ENCODE data around the gene SSPN. TPM values are rescaled to one million over a fixed set of nuclear protein-coding genes. Genes with fewer than 3 reads are reported as not detected.

Gene SSPN
- total RNA-seq, 3 donors from 2014 or later (not counting 1 experiment from before 2014, with no cell fraction given): 0.95 TPM; not detected in 2

GRCh38 chr12:26195641-26196420 lies 458 bp downstream of the SSPN start:
- Histone ChIP-seq H3K4me3 (ENCODE audit: low read length) (peak overlapping the region; percentile 31), H3K36me3 (ENCODE audit: control insufficient read depth, insufficient read depth, low read length) (no peaks in the 10 kb centered on the region), H3K9me3 (ENCODE audit: control insufficient read depth, insufficient read depth, low read length) (no peaks in the 10 kb centered on the region), H3K27ac (ENCODE audit: low read length) (no peak overlapping the region), H3K4me1 (ENCODE audit: control insufficient read depth, insufficient read depth, low read length) (peaks cover 4% of the 10 kb centered on the region), H3K27me3 (ENCODE audit: control insufficient read depth, insufficient read depth, low read length) (peaks cover 13% of the 10 kb centered on the region)
- Mint-ChIP-seq H3K4me1 (no peaks in the 10 kb centered on the region), H3K27me3 (ENCODE audit: low read depth in 2 of 2) (peaks cover 21 to 57% of the 10 kb centered on the region in 2 donors), H3K27ac (no peak overlapping the region), H3K9me3 (no peaks in the 10 kb centered on the region), H3K4me3 (peak overlapping the region; percentile 47), H3K36me3 (no peaks in the 10 kb centered on the region)
- 1% methylated on average over 43 of the region's 45 CpGs for WGBS (ENCODE audit: insufficient coverage)
- intact Hi-C loops (cut with micrococcal nuclease): no loop called here
- no peak for TF ChIP-seq CTCF (IDR thresholded peaks at IDR 0.05)
- ATAC-seq: no peak
- no peak for DNase-seq

- Histone ChIP-seq H3K4me3 (ENCODE audit: low read length) (no peak overlapping the region), H3K4me1 (ENCODE audit: control insufficient read depth, insufficient read depth, low read length) (peaks cover 4% of the 10 kb centered on the region), H3K36me3 (ENCODE audit: control insufficient read depth, insufficient read depth, low read length) (no peaks in the 10 kb centered on the region), H3K9me3 (ENCODE audit: control insufficient read depth, insufficient read depth, low read length) (no peaks in the 10 kb centered on the region), H3K27me3 (ENCODE audit: control insufficient read depth, insufficient read depth, low read length) (peaks cover 13% of the 10 kb centered on the region), H3K27ac (ENCODE audit: low read length) (no peak overlapping the region)
- no peak for DNase-seq
- Mint-ChIP-seq H3K27ac (no peak overlapping the region), H3K27me3 (ENCODE audit: low read depth in 2 of 2) (peaks cover 21 to 57% of the 10 kb centered on the region in 2 donors), H3K4me1 (no peaks in the 10 kb centered on the region), H3K9me3 (no peaks in the 10 kb centered on the region), H3K36me3 (no peaks in the 10 kb centered on the region), H3K4me3 (no peak overlapping the region)
- intact Hi-C loops (cut with micrococcal nuclease): no loop called here
- ATAC-seq: no peak
- TF ChIP-seq CTCF (IDR thresholded peaks at IDR 0.05): no peak
- WGBS (ENCODE audit: insufficient coverage): 87% methylated on average over 5 of the region's 5 CpGs
These were observed 996 bp downstream of the SSPN start for GRCh38 chr12:26196421-26196716.

GRCh38 chr12:26197832-26198231 lies 2.5 kb downstream of the SSPN start:
- H3K27me3 Mint-ChIP-seq (ENCODE audit: low read depth in 2 of 2): peaks cover 15 to 57% of the 10 kb centered on the region in 2 donors
- H3K27ac ChIP-seq (ENCODE audit: low read length): no peak overlapping the region
- 75% methylated on average over 3 of the region's 3 CpGs for WGBS (ENCODE audit: insufficient coverage)
- no peaks in the 10 kb centered on the region for H3K4me1 Mint-ChIP-seq
- H3K27ac Mint-ChIP-seq: no peak overlapping the region
- intact Hi-C loops (cut with micrococcal nuclease): no loop called here
- no peaks in the 10 kb centered on the region for H3K9me3 ChIP-seq (ENCODE audit: control insufficient read depth, insufficient read depth, low read length)
- H3K4me3 ChIP-seq (ENCODE audit: low read length): no peak overlapping the region
- ATAC-seq: no peak
- peaks cover 4% of the 10 kb centered on the region for H3K4me1 ChIP-seq (ENCODE audit: control insufficient read depth, insufficient read depth, low read length)
- H3K4me3 Mint-ChIP-seq: no peak overlapping the region
- H3K27me3 ChIP-seq (ENCODE audit: control insufficient read depth, insufficient read depth, low read length): peaks cover 13% of the 10 kb centered on the region
- no peaks in the 10 kb centered on the region for H3K36me3 ChIP-seq (ENCODE audit: control insufficient read depth, insufficient read depth, low read length)
- no peak for TF ChIP-seq CTCF (IDR thresholded peaks at IDR 0.05)
- no peak for DNase-seq
- no peaks in the 10 kb centered on the region for H3K36me3 Mint-ChIP-seq
- H3K9me3 Mint-ChIP-seq: no peaks in the 10 kb centered on the region

GRCh38 chr12:26198742-26199141 lies 3.4 kb downstream of the SSPN start:
- H3K36me3 ChIP-seq (ENCODE audit: control insufficient read depth, insufficient read depth, low read length): no peaks in the 10 kb centered on the region
- intact Hi-C loops (cut with micrococcal nuclease): no loop called here
- no peak overlapping the region for H3K4me3 ChIP-seq (ENCODE audit: low read length)
- Mint-ChIP-seq H3K27ac (no peak overlapping the region), H3K36me3 (no peaks in the 10 kb centered on the region), H3K4me3 (no peak overlapping the region), H3K27me3 (ENCODE audit: low read depth in 2 of 2) (peaks cover 13 to 55% of the 10 kb centered on the region in 2 donors), H3K4me1 (no peaks in the 10 kb centered on the region), H3K9me3 (no peaks in the 10 kb centered on the region)
- no peaks in the 10 kb centered on the region for H3K9me3 ChIP-seq (ENCODE audit: control insufficient read depth, insufficient read depth, low read length)
- H3K27me3 ChIP-seq (ENCODE audit: control insufficient read depth, insufficient read depth, low read length): peaks cover 13% of the 10 kb centered on the region
- no peak for TF ChIP-seq CTCF (IDR thresholded peaks at IDR 0.05)
- no peak for ATAC-seq
- no peak for DNase-seq
- 97% methylated on average over 4 of the region's 4 CpGs for WGBS (ENCODE audit: insufficient coverage)
- H3K27ac ChIP-seq (ENCODE audit: low read length): no peak overlapping the region
- H3K4me1 ChIP-seq (ENCODE audit: control insufficient read depth, insufficient read depth, low read length): peaks cover 4% of the 10 kb centered on the region
